ENCODE results near the gene HDGFL1.

HDGFL1 gene

GRCh38 chr6:22569281-22570184 lies at the start of gene HDGFL1:
Gene HDGFL1, plus strand, starts transcription at chr6:22569566. Its CDS starts 10 bp downstream, at chr6:22569576.
- no peak for TF ChIP-seq CTCF (IDR thresholded peaks at IDR 0.05; ENCODE audit: borderline replicate concordance, insufficient read depth, low read depth, low read length)
- H3K4me3 ChIP-seq (ENCODE audit: low read depth, low read length): no peak within 1 kb of the TSS

- TF ChIP-seq CTCF (IDR thresholded peaks at IDR 0.05; ENCODE audit: borderline replicate concordance, insufficient read depth, low read depth, low read length): no peak
- no peak overlapping the region for H3K4me3 ChIP-seq (ENCODE audit: low read depth, low read length)
Measured at GRCh38 chr6:22521035-22521434, 48.3 kb upstream of the HDGFL1 start.

- no peak for TF ChIP-seq CTCF (IDR thresholded peaks at IDR 0.05; ENCODE audit: borderline replicate concordance, insufficient read depth, low read depth, low read length)
Measured at GRCh38 chr6:22526736-22527135, 42.6 kb upstream of the HDGFL1 start.

GRCh38 chr6:22529866-22530265 lies 39.5 kb upstream of the HDGFL1 start:
- no peak overlapping the region for H3K4me3 ChIP-seq (ENCODE audit: low read depth, low read length)
- no peak for TF ChIP-seq CTCF (IDR thresholded peaks at IDR 0.05; ENCODE audit: borderline replicate concordance, insufficient read depth, low read depth, low read length)

More at GRCh38 chr6:22526736-22527135, 42.6 kb upstream of the HDGFL1 start:
- no peak overlapping the region for H3K4me3 ChIP-seq (ENCODE audit: low read depth, low read length)

GRCh38 chr6:22530506-22530905 lies 38.9 kb upstream of the HDGFL1 start:
- TF ChIP-seq CTCF (IDR thresholded peaks at IDR 0.05; ENCODE audit: borderline replicate concordance, insufficient read depth, low read depth, low read length): no peak
- no peak overlapping the region for H3K4me3 ChIP-seq (ENCODE audit: low read depth, low read length)

- no peak overlapping the region for H3K4me3 ChIP-seq (ENCODE audit: low read depth, low read length)
- TF ChIP-seq CTCF (IDR thresholded peaks at IDR 0.05; ENCODE audit: borderline replicate concordance, insufficient read depth, low read depth, low read length): no peak
Measured at GRCh38 chr6:22536122-22536521, 33.2 kb upstream of the HDGFL1 start.

GRCh38 chr6:22544476-22544875 lies 24.9 kb upstream of the HDGFL1 start:
- no peak for TF ChIP-seq CTCF (IDR thresholded peaks at IDR 0.05; ENCODE audit: borderline replicate concordance, insufficient read depth, low read depth, low read length)
- H3K4me3 ChIP-seq (ENCODE audit: low read depth, low read length): no peak overlapping the region
